ENCODE data around the gene HLCS. TPM values are rescaled to one million over a fixed set of nuclear protein-coding genes. Genes with fewer than 3 reads are reported as not detected.

HLCS gene
- total and polyA plus RNA-seq, 7 donors = 3.0 to 26.0 (median 12.5) TPM

DNA sequence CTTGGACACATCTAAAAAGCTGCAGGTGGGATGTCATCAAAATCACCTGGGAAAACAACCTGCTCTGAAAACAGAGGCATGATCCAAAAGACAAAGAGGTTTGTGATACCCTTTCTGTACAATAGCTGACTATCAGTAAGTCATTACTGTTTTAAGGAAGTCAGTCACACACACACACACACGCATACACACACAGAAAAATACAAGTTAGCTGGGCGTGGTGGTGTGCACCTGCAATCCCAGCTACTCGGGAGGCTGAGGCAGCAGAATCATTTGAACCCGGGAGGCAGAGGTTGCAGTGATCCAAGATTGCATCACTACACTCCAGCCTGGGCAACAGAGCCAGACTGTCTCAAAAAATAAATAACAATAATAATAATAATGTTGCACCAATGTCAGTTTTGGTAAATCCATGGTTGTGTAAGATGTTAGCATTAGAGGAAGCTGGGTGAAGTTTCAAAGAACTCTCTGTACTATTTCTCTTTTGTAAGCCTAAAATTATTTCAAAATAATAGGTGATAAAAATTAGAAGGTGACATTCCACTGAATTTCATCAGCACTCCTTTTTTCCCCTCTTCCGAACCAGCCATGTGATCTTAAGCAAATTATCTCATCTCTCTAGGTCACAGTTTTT, 9.9 kb upstream of the HLCS start:
- H3K9me3 ChIP-seq = no peaks in the 10 kb centered on the region
- 76 to 82% methylated on average over 5 of the region's 5 CpGs for WGBS, 2 donors
- no peaks in the 10 kb centered on the region for H3K36me3 ChIP-seq
- intact Hi-C loops (cut with DNase I) = no loop called here
- H3K4me1 ChIP-seq = peaks cover 0 to 11% (median 9%) of the 10 kb centered on the region in 4 donors
- DNase-seq = no peak
- peaks cover 0 to 6% (median 0%) of the 10 kb centered on the region in 3 donors for H3K27me3 ChIP-seq
- no peak overlapping the region for H3K27ac ChIP-seq
- no peak overlapping the region for H3K4me3 ChIP-seq
- TF ChIP-seq POLR2AphosphoS5 (IDR thresholded peaks at IDR 0.05) = no peak
- TF ChIP-seq, protein P1, sequence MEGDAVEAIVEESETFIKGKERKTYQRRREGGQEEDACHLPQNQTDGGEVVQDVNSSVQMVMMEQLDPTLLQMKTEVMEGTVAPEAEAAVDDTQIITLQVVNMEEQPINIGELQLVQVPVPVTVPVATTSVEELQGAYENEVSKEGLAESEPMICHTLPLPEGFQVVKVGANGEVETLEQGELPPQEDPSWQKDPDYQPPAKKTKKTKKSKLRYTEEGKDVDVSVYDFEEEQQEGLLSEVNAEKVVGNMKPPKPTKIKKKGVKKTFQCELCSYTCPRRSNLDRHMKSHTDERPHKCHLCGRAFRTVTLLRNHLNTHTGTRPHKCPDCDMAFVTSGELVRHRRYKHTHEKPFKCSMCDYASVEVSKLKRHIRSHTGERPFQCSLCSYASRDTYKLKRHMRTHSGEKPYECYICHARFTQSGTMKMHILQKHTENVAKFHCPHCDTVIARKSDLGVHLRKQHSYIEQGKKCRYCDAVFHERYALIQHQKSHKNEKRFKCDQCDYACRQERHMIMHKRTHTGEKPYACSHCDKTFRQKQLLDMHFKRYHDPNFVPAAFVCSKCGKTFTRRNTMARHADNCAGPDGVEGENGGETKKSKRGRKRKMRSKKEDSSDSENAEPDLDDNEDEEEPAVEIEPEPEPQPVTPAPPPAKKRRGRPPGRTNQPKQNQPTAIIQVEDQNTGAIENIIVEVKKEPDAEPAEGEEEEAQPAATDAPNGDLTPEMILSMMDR (IDR thresholded peaks at IDR 0.05) = no peak
- no peak for TF ChIP-seq POLR2A (IDR thresholded peaks at IDR 0.05)
- no peak for TF ChIP-seq EP300 (IDR thresholded peaks at IDR 0.05)

DNA sequence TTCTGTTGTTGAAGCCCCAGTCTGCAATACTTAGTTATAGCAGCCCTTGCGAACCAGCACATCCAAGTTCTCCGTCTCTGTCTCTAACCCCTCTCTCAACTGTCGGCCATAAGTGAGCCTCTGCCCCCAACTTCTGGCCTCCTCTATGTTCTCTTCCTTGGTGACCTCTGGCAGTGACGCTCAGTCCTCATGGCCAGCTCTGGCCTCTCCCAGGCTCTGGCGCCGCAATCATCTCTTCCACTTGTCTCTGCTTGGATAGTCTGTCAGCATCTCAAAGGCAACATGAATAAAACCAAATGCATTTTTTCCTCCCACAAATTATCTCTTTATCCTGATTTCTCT, 8.4 kb upstream of the HLCS start:
- no peaks in the 10 kb centered on the region for H3K4me1 ChIP-seq
- no peak for DNase-seq
- intact Hi-C loops (cut with DNase I) = no loop called here
- H3K27me3 ChIP-seq = no peaks in the 10 kb centered on the region
- no peak overlapping the region for H3K27ac ChIP-seq
- no peaks in the 10 kb centered on the region for H3K36me3 ChIP-seq
- H3K9me3 ChIP-seq = no peaks in the 10 kb centered on the region
- H3K4me3 ChIP-seq = no peak overlapping the region
- TF ChIP-seq POLR2A (IDR thresholded peaks at IDR 0.05) (no peak), EP300 (IDR thresholded peaks at IDR 0.05) (no peak), POLR2AphosphoS5 (IDR thresholded peaks at IDR 0.05) (no peak)
- TF ChIP-seq, protein P1 (IDR thresholded peaks at IDR 0.05) = no peak
- WGBS, 2 donors = 89 to 99% methylated on average over 6 of the region's 6 CpGs

DNA sequence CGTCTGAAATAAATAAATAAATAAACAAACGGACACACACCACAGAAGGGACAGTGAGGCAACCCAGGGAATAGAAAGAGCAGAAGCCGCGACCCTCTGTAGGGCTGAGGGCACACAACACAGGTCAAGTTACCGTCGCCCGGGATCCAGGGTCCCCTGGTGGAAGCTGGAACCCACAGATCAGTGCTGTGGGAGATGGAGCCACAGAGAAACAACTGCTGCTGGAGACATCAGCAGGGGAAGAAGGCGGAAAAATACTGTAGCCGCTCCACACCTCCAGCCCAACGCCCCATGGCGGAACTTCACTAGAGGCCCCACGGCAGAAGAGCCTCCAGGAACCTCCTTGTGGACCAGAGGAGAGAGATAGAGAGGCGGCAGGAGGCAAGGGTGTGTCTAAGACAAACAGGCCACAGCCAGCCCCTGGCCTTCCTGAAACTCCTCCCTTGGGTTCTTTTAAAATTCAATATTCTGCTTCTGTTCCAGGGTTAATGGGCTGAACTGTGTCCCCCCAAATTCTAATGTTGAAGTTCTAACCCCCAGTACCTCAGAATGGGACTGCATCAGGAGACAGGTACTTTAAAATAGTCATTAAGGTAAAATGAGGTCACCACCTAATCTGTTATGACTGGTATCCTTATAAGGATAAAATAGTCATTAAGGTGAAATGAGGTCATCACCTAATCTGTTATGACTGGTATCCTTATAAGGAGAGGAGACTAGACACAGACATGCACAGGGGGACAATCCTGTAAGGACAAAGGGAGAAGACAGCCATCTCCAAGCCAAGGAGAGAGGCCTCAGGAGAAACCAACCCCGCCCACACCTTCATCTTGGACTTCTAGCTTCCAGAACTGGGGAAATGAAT, 7.7 kb upstream of the HLCS start:
- no peak overlapping the region for H3K27ac ChIP-seq

DNA sequence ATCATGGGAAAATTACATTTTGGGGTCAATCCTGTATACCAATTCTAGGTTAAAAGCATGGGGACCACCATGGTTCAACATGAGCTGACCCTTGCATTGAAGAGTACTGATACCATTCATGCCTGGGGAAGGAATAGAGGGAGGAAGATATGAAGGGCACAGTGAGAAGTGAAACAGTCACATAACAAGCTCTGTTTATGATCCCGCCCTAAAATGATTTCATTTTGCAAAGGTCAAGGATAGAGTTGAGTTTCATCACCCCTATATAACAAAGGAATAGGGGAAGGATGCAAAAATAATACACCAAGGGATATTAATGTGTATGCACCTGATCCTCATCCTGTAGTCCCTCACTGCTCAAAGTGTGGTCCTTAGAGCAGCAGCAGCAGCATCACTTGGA, 2.5 kb upstream of the HLCS start:
- no peak for TF ChIP-seq POLR2A (IDR thresholded peaks at IDR 0.05)
- TF ChIP-seq POLR2AphosphoS5 (IDR thresholded peaks at IDR 0.05) = no peak
- no peak for TF ChIP-seq EP300 (IDR thresholded peaks at IDR 0.05)
- TF ChIP-seq, protein P1 (IDR thresholded peaks at IDR 0.05) = no peak
- no peak overlapping the region for H3K27ac ChIP-seq
- no peaks in the 10 kb centered on the region for H3K27me3 ChIP-seq
- H3K4me3 ChIP-seq = no peak overlapping the region
- H3K36me3 ChIP-seq = no peaks in the 10 kb centered on the region
- H3K4me1 ChIP-seq = peaks cover 0 to 20% (median 5%) of the 10 kb centered on the region in 4 donors
- no peaks in the 10 kb centered on the region for H3K9me3 ChIP-seq
- no peak for DNase-seq
- 76 to 92% methylated on average over 1 of the region's 1 CpG for WGBS, 2 donors
- intact Hi-C loops (cut with DNase I) = loop anchor here (5.0 kb wide), 1 partner anchor 103 kb away; the partner anchor contains the start of genes PIGP and TTC3

More for the DNA sequence above, 7.7 kb upstream of the HLCS start:
- 81 to 87% methylated on average over 14 of the region's 14 CpGs for WGBS, 2 donors
- DNase-seq = no peak
- intact Hi-C loops (cut with DNase I) = no loop called here
- Histone ChIP-seq H3K27me3 (no peaks in the 10 kb centered on the region), H3K4me3 (no peak overlapping the region), H3K9me3 (no peaks in the 10 kb centered on the region), H3K36me3 (no peaks in the 10 kb centered on the region), H3K4me1 (no peaks in the 10 kb centered on the region)
- no peak for TF ChIP-seq EP300 (IDR thresholded peaks at IDR 0.05)
- TF ChIP-seq, protein P1 (IDR thresholded peaks at IDR 0.05) = no peak
- TF ChIP-seq POLR2AphosphoS5 (IDR thresholded peaks at IDR 0.05) = no peak
- TF ChIP-seq POLR2A (IDR thresholded peaks at IDR 0.05) = no peak

Data from sigmoid colon (tissue), 7 donors.